Measurements from ENCODE around the gene KNOP1. TPM values are rescaled to one million over a fixed set of nuclear protein-coding genes. Genes with fewer than 3 reads are reported as not detected.

The KNOP1 gene
- total RNA-seq, 2 experiments from 2014 or later, result 19.7 to 33.2 TPM

DNA sequence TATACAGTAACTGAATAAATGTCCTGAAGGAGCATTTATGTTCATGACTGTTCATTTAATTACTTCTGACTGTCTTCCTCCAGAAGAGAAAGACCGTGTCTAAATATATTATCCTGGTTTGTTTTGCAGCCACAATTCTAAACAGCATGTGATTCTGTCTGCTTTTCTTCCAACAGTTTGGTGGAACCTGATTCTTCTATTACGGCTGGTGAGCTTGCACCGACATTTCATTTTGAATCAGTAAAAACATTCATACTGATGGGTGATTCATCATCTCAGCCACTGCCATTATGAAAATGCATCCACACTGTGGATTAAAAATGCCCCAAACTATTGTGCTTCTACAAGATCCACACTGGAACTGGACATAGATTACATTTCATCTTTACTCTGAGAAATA is 16.9 kb downstream of the KNOP1 start:
- intact Hi-C loops (cut with micrococcal nuclease; ENCODE audit: unreplicated experiment), result no loop called here
- no peaks in the 10 kb centered on the region for H3K9me3 ChIP-seq (ENCODE audit: low read length)
- H3K9me2 ChIP-seq (ENCODE audit: insufficient read depth, low read length), result no peaks in the 10 kb centered on the region
- H3K27ac ChIP-seq (ENCODE audit: low read depth, low read length, poor library complexity, severe bottlenecking), result no peak overlapping the region
- CTCF ChIA-PET (ENCODE audit: unreplicated experiment), result no interaction called here
- 0 out of 2 replicates have a peak, but pooled peaks cover 6% of the 10 kb centered on the region for H4K20me1 ChIP-seq (ENCODE audit: insufficient read depth, low read length)
- no peaks in the 10 kb centered on the region for H3K4me1 ChIP-seq (ENCODE audit: insufficient read depth, low read length, poor library complexity, severe bottlenecking)
- POLR2A ChIA-PET, result no interaction called here
- TF ChIP-seq EZH2phosphoT487 (IDR thresholded peaks at IDR 0.05; ENCODE audit: borderline replicate concordance, low read depth, low read length), result no peak
- TF ChIP-seq, protein P1, sequence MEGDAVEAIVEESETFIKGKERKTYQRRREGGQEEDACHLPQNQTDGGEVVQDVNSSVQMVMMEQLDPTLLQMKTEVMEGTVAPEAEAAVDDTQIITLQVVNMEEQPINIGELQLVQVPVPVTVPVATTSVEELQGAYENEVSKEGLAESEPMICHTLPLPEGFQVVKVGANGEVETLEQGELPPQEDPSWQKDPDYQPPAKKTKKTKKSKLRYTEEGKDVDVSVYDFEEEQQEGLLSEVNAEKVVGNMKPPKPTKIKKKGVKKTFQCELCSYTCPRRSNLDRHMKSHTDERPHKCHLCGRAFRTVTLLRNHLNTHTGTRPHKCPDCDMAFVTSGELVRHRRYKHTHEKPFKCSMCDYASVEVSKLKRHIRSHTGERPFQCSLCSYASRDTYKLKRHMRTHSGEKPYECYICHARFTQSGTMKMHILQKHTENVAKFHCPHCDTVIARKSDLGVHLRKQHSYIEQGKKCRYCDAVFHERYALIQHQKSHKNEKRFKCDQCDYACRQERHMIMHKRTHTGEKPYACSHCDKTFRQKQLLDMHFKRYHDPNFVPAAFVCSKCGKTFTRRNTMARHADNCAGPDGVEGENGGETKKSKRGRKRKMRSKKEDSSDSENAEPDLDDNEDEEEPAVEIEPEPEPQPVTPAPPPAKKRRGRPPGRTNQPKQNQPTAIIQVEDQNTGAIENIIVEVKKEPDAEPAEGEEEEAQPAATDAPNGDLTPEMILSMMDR (conservative IDR thresholded peaks at IDR 0.05; ENCODE audit: low read length), result no peak
- H3K4me2 ChIP-seq (ENCODE audit: low read length), result no peak overlapping the region
- no peak overlapping the region for H3K4me3 ChIP-seq (ENCODE audit: low read depth, low read length, poor library complexity, severe bottlenecking)
- BruUV-seq (replicated peaks), result TSS peak; percentile 17
- H3K36me3 ChIP-seq (ENCODE audit: insufficient read depth, low read length), result peaks cover 89% of the 10 kb centered on the region
- no peak for DNase-seq (ENCODE audit: low spot score)
- H2AFZ ChIP-seq (ENCODE audit: low read length), result no peak overlapping the region
- H3K79me2 ChIP-seq (ENCODE audit: insufficient read depth, low read depth, low read length), result no peaks in the 10 kb centered on the region

DNA sequence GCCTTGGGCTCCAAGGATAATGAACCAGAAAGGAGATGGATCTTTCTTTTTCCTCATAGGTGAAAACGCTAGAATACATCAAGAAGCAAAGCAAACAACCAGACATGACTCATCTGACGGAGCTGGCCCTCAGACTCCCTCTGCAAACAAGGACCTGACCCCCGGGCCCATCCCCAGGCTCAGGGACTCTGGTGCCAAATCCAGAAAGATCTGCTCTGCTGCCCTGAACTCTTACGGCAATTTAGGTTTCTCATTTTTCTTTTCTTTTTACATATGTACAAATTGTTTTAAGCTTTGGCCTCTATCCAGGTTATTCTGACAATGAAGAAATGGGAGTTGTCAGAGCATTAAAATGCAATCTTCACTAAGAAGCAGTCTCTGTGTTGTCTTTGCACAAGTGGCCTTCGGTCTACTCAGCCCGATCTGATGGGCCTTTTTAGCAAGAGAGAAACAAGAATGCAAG is 17.7 kb downstream of the KNOP1 start:
- BruUV-seq (replicated peaks), result no TSS peak
- Histone ChIP-seq H3K9me2 (ENCODE audit: insufficient read depth, low read length) (no peaks in the 10 kb centered on the region), H3K4me1 (ENCODE audit: insufficient read depth, low read length, poor library complexity, severe bottlenecking) (no peaks in the 10 kb centered on the region), H4K20me1 (ENCODE audit: insufficient read depth, low read length) (0 out of 2 replicates have a peak, but pooled peaks cover 6% of the 10 kb centered on the region), H3K4me2 (ENCODE audit: low read length) (no peak overlapping the region), H2AFZ (ENCODE audit: low read length) (no peak overlapping the region), H3K79me2 (ENCODE audit: insufficient read depth, low read depth, low read length) (no peaks in the 10 kb centered on the region), H3K27ac (ENCODE audit: low read depth, low read length, poor library complexity, severe bottlenecking) (no peak overlapping the region), H3K36me3 (ENCODE audit: insufficient read depth, low read length) (peaks cover 81% of the 10 kb centered on the region), H3K9me3 (ENCODE audit: low read length) (no peaks in the 10 kb centered on the region), H3K4me3 (ENCODE audit: low read depth, low read length, poor library complexity, severe bottlenecking) (no peak overlapping the region)
- CTCF ChIA-PET (ENCODE audit: unreplicated experiment), result no interaction called here
- POLR2A ChIA-PET, result no interaction called here
- DNase-seq (ENCODE audit: low spot score), result no peak
- intact Hi-C loops (cut with micrococcal nuclease; ENCODE audit: unreplicated experiment), result no loop called here
- no peak for TF ChIP-seq EZH2phosphoT487 (IDR thresholded peaks at IDR 0.05; ENCODE audit: borderline replicate concordance, low read depth, low read length)
- TF ChIP-seq, protein P1 (conservative IDR thresholded peaks at IDR 0.05; ENCODE audit: low read length), result no peak

DNA sequence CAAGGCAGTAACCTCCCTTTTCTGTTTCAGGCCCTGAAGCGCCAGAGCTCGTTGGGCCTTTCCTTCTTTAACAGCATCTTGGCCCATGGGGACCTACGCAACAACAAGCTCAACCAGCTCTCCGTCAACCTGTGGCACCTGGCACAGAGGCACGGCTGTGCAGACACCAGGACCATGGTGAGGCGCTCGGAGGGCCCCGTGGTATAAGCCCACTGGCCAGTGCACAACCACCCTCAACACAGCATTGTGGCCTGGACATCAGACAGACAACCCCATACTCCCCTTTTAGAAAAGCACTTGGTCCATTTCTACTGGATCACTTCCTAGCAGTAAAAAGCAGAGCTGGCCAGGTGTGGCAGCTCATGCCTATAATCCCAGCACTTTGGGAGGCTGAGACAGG is 18.6 kb downstream of the KNOP1 start:
- TF ChIP-seq, protein P1 (conservative IDR thresholded peaks at IDR 0.05; ENCODE audit: low read length), result no peak
- TF ChIP-seq EZH2phosphoT487 (IDR thresholded peaks at IDR 0.05; ENCODE audit: borderline replicate concordance, low read depth, low read length), result no peak
- Histone ChIP-seq H3K27ac (ENCODE audit: low read depth, low read length, poor library complexity, severe bottlenecking) (no peak overlapping the region), H2AFZ (ENCODE audit: low read length) (no peak overlapping the region), H3K4me2 (ENCODE audit: low read length) (no peak overlapping the region), H3K4me1 (ENCODE audit: insufficient read depth, low read length, poor library complexity, severe bottlenecking) (no peaks in the 10 kb centered on the region), H3K36me3 (ENCODE audit: insufficient read depth, low read length) (peaks cover 72% of the 10 kb centered on the region), H3K9me3 (ENCODE audit: low read length) (no peaks in the 10 kb centered on the region), H3K4me3 (ENCODE audit: low read depth, low read length, poor library complexity, severe bottlenecking) (no peak overlapping the region), H3K79me2 (ENCODE audit: insufficient read depth, low read depth, low read length) (no peaks in the 10 kb centered on the region), H4K20me1 (ENCODE audit: insufficient read depth, low read length) (0 out of 2 replicates have a peak, but pooled peaks cover 6% of the 10 kb centered on the region), H3K9me2 (ENCODE audit: insufficient read depth, low read length) (no peaks in the 10 kb centered on the region)
- no TSS peak for BruUV-seq (replicated peaks)
- ChIA-PET CTCF (ENCODE audit: unreplicated experiment) (interaction anchor here (0.8 kb wide), 1 partner anchor 17 kb away, joined by 3 read pairs; no protein-coding TSS in a partner anchor), POLR2A (interaction anchor here (1.2 kb wide), 1 partner anchor 13 kb away, joined by 3 read pairs; no protein-coding TSS in a partner anchor)
- intact Hi-C loops (cut with micrococcal nuclease; ENCODE audit: unreplicated experiment), result no loop called here
- DNase-seq (ENCODE audit: low spot score), result no peak

Data from OCI-LY7 (cell line).